Ramos (cell line): ENCODE data around the gene FER.
"Not testable (repeated sequence)": the region's sequence is repeated elsewhere in the genome, so short reads cannot be mapped to it uniquely, and the experiment has no call there.

Experiments used
- in situ Hi-C: fragments of 300-500 bp; cut with MboI; formaldehyde crosslinking; loops from one replicate; pipeline ENCODE4 v1.14.3; 2022; ENCODE audit warnings: low sequenced_read_pairs; ENCODE audit not compliant: unreplicated experiment

FER gene

DNA sequence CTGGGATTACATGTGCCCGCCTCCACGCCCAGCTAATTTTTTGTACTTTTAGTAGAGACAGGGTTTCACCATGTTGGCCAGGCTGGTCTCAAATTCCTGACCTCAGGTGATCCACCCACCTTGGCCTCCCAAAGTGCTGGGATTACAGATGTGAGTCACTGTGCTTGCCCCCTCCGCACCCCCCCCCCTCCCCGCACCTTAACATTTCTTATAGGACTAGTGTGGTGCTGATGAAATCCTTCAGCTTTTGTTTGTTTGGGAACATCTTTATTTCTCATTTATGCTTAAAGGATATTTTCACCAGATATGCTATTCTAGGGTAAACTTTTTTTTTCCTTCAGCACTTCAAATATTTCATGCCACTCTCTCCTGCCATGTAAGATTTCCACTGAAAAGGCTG is 46.7 kb downstream of the FER start:
- in situ Hi-C loops: not testable (repeated sequence)

DNA sequence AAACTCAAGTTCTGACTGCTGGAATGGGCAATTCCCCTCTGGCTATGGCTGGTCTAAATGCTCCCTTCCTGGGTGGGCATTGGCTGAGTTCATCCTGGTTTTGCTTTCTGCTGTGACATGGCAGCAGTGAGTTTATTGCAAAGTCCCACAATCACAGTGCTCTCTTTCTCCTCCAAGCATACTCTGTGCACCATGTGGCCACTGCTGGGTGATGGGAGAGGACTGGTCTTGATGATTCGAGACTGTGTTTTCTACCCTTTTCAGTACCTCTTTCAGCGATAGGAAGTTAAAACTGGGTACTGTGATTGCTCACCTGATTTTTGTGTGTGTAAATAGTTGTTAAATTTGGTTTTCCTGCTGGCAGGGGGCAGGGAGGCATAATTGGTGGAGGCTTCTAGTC is 49.7 kb downstream of the FER start:
- in situ Hi-C loops: no loop called here

DNA sequence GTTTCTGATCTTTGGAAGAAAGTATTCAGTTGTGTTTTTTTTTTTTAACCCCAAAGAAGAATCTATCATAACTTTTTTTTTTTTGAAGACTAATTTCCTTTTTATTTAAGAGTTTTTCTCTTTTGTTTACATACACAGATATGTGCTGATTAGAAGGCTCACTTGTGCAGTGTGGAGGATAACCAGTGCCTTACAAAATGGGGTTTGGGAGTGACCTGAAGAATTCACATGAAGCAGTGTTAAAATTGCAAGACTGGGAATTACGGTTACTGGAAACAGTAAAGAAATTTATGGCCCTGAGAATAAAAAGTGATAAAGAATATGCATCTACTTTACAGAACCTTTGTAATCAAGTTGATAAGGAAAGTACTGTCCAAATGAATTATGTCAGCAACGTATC is 50.3 kb downstream of the FER start:
- in situ Hi-C loops: no loop called here

DNA sequence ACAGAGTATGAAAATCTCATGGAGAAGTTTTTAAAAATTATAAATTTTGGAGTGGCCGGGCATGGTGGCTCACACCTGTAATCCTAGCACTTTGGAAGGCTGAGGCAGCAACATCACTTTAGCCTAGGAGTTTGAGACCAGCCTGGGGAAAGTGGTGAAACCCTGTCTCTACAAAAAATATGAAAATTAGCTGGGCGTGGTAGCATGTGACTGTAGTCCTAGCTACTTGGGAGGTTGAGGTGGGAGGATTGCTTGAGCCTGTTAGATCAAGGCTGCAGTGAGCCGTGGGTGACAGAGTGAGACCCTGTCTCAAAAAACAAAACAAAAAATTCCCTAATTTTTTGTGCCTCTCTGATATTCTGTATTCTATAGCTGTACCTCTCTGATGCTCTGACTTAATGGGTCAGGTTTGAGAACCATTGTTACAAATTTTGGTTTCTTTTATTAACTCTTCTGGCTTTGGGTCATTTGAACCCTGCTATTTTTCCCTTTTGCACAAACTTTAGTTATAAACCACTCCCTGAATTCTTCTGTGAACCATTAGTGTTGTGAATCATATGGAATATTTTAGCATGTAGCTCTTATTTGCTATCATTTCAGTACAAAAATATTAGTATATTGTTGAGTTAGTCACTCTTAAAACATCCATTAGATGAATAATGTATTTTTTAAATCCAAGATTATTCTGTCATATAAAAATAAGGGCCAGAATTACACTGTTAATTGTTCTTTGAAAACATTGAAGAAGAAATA is 51.0 kb downstream of the FER start:
- in situ Hi-C loops: no loop called here

DNA sequence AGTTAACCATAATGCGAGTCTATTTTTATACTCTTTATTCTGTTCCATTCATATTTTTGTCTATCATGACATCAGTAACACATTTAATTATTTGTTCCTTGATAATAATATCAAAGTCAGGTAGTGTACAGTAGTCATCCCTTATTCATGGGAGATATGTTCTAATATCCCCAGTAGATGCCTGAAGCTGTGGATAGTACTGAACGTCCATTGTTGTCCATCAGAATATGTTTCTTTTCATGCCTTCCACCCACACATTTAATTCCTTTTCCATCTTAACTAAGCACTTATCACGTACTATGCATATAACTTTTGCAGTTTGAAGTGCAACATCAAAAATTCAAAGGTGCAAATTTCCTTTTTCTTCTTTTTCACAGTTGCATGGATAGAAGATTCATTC is 53.6 kb downstream of the FER start:
- in situ Hi-C loops: no loop called here

DNA sequence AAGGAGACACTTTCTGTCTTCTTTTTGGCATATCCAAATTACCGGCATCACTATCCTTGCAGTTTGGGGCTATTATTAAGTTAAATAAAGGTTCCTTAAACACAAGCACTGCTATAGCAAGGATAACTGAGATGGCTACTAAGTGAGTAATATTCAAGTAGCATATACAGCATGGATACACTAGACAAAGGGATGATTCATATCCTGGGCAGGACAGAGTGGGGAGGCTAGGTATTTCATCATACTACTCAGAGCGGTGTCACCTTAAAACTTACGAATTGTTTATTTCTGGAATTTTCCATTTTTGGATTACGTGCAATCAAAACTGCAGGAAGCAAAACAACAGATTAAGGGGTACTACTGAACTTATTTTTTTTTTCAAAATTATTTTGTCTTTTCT is 54.1 kb downstream of the FER start:
- in situ Hi-C loops: no loop called here

DNA sequence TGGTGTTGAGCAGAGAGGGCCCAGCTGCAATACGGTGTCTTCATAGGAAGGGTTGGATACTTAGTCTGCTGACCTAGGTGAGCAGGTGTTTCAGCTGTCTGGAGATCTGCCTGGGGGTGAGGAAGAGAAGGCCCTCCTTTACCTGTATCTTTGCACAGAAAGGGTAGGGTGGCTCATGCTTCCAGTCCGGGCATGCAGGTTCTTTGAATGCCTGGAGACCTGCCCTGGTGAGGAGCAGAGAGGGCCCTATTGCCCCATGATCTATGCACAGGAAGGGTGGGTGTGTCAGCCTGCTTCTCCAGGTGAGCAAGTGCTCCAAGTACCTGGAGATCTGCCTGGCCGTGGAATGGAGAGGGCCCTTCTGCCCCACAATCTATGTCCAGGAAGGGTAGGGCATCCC is 63.0 kb downstream of the FER start:
- in situ Hi-C loops: no loop called here

DNA sequence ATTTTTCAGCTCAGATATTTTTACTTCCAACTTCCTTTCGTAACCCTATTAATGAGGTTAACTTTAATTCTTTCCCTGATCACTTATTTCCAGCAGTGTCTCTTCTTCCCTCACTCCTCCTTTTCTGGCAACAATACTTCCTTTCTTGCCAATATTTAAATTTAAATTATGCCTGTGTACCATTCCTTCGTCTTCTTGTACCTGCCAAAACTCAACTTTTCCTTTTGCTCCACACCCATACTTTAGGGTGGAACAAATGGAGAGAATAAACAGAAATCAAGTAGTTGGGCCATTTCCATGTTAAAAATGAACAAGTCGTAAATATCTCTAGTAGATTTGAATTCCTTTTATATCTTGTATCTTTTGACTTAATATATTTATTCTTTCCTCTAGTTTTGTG is 66.0 kb downstream of the FER start:
- in situ Hi-C loops: no loop called here

DNA sequence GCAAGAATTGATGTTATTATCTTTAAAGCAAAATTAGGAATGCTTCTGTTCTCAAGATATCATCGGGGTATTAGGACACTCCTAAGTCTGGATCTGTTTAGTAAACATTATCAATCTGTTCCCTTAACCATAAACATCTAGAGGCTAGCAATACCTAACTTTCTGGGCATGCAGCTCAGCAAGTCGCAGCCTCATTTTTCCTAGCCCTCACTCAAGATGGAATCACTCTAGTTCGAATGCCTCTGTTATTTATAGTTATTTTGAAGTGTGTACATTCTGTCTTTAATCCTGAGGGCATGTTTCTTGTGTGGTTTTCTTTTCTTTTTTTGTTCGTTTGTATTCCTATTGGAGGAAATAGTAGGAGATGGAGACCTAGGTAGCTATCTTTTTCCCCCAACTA is 66.9 kb downstream of the FER start:
- in situ Hi-C loops: no loop called here

DNA sequence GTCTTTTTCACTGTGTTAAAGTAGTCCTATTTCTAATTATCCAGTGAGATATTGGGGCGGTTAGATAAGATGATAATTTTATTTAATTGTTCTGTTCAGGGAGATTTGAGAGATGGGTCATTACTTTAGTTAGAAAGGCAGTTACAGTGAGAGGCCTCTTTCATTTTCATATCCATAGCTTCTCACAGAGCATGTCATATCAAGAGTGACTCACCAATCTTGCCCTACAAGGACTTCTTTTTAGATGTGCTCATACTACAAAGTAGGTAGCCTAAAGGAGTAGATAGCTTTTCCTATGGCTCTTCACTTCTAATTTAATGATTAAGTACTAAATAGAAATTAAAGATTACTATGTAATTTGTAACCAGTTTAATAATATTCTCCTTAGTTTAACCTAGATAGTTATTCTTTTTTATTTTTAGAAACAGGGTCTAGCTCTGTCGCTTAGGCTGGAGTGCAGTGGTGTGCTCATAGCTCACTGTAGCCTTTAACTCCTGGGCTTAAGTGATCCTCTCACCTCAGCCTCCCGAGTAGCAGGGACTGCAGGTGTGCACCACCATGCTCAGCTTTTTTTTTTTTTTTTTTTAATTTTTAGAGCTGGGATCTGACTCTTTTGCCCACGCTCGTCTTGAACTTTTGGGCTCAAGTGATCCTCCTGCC is 71.0 kb downstream of the FER start:
- in situ Hi-C loops: no loop called here

DNA sequence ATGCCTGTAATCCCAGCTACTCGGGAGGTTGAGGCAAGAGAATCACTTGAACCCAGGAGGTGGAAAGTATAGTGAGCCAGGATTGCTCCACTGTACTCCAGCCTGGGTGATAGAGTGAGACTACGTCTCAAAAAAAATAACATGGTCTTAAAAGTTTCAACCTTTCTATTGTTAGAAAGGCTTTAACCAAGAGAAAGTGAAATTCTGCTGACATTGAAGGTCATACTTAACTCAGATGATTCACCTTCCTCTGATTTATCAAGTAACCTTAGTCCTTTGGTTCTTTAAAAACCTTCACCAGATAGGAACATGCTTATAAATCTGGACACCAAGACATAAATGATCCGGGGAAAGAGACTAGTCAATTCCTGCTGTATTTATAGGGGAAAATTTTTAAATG is 73.3 kb downstream of the FER start:
- in situ Hi-C loops: no loop called here

DNA sequence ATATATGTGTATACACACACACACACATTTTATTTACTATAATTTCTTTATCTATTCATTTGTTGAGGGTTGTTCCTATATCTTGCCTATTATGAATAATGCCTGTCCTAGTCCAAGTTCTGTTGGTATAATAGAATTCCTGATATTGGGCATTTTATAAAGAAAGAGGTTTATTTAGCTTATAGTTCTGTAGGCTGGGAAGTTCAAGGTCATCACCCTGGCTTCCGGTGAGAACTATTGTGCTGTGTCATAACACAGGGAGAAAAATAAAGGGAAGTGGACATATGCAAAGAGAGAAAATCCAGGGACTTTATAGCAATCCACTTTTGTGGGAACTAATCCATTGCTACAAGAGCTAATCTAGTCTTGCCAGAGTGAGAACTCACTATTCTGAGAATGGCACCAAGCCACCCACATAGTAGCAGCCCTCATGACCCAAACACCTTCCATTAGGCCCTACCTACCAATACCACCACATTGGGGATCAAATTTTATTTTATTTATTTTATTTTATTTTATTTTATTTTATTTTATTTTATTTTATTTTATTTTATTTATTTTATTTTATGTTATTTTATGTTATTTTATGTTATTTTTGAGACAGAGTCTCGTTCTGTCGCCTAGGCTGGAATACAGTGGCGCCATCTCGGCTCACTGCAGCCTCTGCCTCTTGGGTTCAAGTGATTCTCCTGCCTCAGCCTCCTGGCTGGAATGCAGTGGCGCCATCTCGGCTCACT is 74.7 kb downstream of the FER start:
- in situ Hi-C loops: no loop called here

DNA sequence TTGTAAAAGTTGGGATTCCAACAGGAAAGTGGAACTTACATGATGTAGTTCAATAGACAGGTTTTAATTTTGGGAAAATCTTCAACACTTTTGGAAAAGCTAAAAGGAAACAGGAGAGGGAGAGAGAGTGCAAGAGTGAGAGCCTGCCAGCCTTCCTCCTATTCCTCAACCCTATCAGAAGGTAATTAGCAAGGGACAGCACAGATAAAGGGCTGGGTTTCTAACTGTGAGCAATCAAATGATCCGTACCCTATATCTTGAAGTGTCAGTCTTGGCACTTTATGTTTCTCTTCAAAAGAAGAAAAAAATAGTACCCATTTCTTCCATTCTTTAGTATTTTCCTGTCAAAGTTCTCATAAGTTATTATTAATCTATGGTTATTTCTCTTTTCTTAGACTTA is 79.4 kb downstream of the FER start:
- in situ Hi-C loops: no loop called here

DNA sequence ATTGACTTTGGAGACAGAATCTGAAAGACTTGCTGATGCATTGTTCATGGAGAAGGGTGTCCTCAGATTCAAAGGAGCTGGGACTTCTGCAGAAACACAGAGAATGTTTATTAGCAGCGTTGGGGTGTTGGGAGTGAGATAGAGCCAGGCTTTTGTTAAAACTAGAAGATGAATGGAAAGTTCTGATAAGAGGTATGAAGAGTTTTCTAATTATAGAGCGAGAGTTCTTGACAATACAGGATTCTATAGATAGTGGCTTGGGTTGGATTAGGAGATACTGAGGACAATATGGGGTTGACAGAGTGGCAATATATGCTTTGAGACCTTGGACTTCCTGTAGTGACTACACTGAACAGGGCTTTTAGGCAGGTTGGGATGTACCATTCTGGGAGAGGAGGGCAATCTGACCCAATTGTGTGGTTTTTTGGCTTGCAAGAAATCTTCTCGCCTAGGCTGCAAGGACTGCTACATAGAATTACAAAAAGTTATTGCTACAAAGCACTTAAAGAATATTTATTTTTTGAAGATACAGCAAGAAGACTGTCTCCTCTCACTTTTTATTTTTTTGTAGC is 83.1 kb downstream of the FER start:
- in situ Hi-C loops: no loop called here

DNA sequence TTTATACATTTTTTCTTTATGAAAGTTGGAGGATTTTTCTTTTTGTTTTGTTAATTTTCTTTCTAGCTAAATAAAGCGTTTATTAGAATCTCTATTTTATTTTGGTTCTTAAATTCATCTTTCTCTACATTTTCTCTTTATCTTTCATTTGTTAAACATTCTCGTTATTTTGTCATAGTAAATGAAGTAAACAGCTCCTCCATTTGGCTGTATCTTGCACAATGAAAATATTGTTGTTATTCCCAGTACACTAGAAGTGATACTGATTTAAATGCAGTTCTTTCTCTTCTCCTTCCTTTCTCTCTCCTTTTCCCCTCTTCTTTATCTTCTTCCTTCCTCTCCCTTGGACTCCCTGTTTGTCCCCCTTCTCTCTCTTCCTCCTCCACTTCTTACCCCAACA is 88.8 kb downstream of the FER start:
- in situ Hi-C loops: no loop called here

DNA sequence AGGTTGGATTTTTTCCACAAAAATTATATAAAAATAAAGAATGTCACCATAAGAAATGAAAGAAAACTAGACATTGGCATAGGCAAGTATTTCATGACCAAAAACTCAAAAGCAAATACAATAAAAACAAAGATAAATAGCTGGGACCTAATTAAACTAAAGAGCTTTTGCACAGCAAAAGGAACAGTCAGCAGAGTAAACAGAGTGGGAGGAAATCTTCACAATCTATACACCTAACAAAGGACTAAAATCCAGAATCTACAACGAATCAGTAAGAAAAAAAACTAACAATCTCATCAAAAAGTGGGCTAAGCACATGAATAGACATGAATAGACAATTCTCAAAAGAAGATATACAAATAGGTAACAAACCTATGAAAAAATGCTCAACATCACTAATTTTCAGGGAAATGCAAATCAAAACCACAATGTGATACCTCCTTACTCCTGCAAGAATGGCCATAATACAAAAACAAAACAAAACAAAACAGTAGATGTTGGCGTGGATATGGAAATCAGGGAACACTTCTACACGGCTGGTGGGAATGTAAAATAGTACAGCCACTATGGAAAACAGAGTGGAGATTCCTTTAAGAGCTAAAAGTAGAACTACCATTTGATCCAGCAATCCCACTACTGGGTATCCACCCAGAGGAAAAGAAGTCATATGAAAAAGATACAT is 94.7 kb downstream of the FER start:
- in situ Hi-C loops: not testable (repeated sequence)

DNA sequence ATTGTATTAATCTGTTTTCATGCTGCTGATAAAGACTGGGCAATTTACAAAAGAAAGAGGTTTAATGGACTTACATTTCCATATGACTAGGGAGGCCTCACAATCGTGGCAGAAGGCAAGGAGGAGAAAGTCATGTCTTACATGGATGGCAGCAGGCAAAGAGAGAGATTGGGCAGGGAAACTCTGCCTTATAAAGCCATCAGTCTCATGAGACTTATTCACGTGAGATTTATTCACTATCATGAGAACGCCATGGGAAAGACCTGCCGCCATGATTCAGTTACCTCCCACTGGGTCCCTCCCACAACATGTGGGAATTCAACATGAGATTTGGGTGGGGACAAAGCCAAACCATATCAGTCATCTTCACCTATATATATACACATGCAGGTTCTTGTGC is 103.4 kb downstream of the FER start:
- in situ Hi-C loops: not testable (repeated sequence)

DNA sequence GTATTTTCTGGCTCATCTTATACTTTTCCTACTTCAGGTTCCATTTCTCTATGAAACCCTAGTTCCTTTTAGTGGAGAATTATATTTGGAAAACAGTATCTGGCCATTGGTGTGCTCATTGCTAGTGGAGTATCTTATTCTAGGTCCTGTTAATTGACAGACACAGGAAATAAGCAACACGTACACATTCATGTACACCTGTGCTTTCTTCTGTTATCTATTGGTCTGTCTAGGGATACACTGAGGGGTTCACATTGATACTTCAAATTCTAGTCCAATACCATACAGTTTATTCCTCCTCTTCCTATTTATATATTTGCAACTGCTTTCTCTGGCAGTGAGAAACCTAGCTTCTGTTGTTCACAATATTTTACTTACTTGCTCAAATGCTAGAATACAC is 110.2 kb downstream of the FER start:
- in situ Hi-C loops: no loop called here

DNA sequence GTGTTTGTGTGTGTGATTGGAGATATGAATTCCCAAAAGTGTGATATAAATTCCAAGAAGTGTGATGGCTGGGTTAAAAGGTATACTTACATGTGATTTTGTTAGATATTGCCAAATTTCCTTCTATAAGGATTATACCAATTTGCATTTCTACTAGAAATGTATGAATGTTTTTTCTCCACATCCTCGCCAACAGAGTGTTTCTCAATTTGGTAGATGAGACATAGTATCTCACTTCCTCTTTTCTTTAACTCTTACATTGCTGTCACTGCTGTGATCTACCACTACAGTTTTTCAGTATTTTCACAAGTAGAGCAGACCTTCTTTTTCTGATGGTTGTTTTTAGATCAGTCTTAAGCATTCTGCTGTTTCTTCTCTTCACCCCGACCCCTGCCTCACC is 111.3 kb downstream of the FER start:
- in situ Hi-C loops: no loop called here

DNA sequence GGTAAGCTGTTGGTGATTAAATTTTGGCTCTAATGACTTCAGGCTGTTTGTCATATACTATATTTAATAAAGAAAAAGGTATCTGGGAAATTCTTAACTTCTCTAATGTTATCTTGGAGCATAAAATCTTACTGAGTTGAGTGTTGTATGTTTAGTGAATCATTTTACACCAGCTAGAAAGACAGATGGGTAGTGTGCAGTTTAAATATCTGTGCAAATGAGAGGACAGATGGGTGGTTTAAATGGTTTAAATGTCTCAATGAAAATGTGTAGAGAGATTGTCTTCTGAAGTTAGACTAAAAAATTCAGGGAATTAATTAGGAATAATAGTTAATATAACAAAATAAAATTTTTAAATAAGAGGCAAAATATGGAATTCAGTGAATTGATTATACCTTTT is 114.5 kb downstream of the FER start:
- in situ Hi-C loops: no loop called here

DNA sequence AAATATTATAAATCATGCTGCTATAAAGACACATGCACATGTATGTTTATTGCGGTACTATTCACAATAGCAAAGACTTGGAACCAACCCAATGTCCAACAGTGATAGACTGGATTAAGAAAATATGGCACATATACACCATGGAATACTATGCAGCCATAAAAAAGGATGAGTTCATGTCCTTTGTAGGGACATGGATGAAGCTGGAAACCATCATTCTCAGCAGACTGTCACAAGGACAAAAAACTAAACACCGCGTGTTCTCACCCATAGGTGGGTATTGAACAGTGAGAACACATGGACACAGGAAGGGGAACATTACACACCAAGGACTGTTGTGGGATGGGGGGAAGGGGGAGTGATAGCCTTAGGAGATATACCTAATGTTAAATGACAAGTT is 118.4 kb downstream of the FER start:
- in situ Hi-C loops: not testable (repeated sequence)
